Caki2 (cell line): ENCODE data around the gene CD302. TPM values are rescaled to one million over a fixed set of nuclear protein-coding genes. Genes with fewer than 3 reads are reported as not detected.
"Not testable (repeated sequence)": the region's sequence is repeated elsewhere in the genome, so short reads cannot be mapped to it uniquely, and the experiment has no call there.

Source experiments
- DNase-seq: peaks from one replicate; pipeline ENCODE4 v3.0.0-alpha.2; 2015; ENCODE audit warnings: low read depth
- in situ Hi-C: cut with HindIII; loops from 2 replicates; pipeline ENCODE4 v1.10.0; 2016; ENCODE audit warnings: low sequenced_read_pairs, low pct_unique_long_range_greater_than_20kb, mixed read lengths
- total RNA-seq: library from RNA; depleted of rRNA; stranded (reverse); fragments of >200 nt; shearing (Covaris generic); gene quantifications from 2 replicates; pipeline ENCODE4 v1.2.3, GENCODE V29; 2014; ENCODE audit warnings: low replicate concordance; rRNA removed

CD302 gene
- total RNA-seq, 1 experiment from 2014 or later, result not detected

DNA sequence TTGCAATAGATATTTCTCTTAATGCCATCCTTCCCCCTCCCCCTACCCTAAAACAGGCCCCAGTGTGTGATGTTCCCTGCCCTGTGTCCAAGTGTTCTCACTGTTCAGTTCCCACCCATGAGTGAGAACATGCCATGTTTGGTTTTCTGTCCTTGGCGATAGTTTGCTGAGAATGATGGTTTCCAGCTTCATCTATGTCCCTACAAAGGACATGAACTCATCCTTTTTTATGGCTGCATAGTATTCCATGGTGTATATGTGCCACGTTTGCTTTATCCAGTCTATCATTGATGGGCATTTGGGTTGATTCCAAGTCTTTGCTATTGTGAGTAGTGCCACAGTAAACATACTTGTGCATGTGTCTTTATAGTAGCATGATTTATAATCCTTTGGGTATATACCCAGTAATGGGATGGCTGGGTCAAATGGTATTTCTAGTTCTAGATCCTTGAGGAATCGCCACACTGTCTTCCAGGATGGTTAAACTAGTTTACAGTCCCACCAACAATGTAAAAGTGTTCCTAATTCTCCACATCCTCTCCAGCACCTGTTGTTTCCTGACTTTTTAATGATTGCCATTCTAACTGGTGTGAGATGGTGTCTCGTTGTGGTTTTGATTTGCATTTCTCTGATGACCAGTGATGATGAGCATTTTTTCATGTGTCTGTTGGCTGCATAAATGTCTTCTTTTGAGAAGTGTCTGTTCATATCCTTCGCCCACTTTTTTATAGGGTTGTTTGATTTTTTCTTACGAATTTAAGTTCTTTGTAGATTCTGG lies 73.0 kb downstream of the CD302 start:
- DNase-seq, result not testable (repeated sequence)
- in situ Hi-C loops, result loop anchor here (25.0 kb wide), 1 partner anchor 113 kb away; the partner anchor contains the start of gene BAZ2B

DNA sequence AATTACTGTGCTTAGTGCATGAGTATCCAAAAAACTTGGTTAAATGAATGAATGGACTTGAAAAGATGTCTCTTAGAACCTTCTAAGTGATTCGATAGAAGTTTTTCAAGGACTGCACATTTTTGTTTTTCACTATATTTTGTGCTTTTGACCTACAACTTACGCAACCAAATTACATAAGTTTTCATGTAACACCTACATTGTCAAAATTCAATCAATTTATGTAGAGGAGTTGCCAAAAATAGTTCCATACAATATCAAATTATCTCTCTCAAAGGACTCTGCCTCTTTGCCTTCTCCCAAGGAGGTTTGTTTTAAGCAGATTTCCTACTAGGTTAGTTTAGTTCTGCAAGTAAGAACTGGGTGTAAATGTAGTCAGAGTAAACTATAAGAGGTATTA lies 75.4 kb downstream of the CD302 start:
- no peak for DNase-seq
- in situ Hi-C loops, result loop anchor here (25.0 kb wide), 1 partner anchor 110 kb away; the partner anchor contains the start of gene BAZ2B

DNA sequence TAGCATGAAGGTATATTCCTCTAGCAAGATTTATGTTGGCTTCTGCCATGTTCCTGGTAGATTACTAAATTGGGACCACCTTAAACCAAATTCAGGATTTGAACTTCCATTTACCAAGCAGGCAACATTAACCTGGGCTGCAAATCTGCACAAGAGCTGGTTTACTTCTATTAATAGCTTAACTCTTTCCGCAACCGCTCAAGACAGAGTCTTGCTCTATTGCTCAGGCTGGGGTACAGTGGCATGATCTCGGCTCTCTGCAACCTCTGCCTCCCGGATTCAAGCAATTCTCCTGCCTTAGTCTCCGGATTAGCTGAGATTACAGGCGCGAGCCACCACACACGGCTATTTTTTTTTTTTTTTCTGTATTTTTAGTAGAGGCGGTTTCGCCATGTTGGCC lies 77.3 kb downstream of the CD302 start:
- in situ Hi-C loops, result loop anchor here (25.0 kb wide), 1 partner anchor 108 kb away; the partner anchor contains the start of gene BAZ2B
- DNase-seq, result no peak

Other genes with a start within 250 kb of the CD302 start
- gene BAZ2B, start 181.7 kb downstream of the CD302 start, total RNA-seq, result 8.4 and 10.4 TPM in 2 replicates
- gene MARCHF7, start 85.7 kb downstream of the CD302 start, total RNA-seq, result 62.0 and 74.2 TPM in 2 replicates
- 0.30 TPM in 1 of 2 replicates, not detected in the other for gene LY75, start 106.5 kb upstream of the CD302 start, total RNA-seq